CD14-positive monocyte (primary cell): Measurements from ENCODE around the gene FNIP2. TPM values are rescaled to one million over a fixed set of nuclear protein-coding genes. Genes with fewer than 3 reads are reported as not detected.

ENCODE experiments used
- DNase-seq, 3 donors: peaks; one replicate each; pipeline ENCODE4 v3.0.0-alpha.2; 2011 to 2022
- H2AFZ ChIP-seq: 2 replicates; pipeline ENCODE4 v1.6.0; 2012; ENCODE audit warnings: mild to moderate bottlenecking, low read depth, low read length, inconsistent platforms; ENCODE audit not compliant: insufficient read depth, poor library complexity, severe bottlenecking
- H3K27ac ChIP-seq, 2 donors: 1 replicate in 1 of 2; 2 replicates in 1 of 2; pipeline ENCODE4 v1.5.1; 2012 to 2013; ENCODE audit warnings: low read length in 2 of 2, control low read depth in 1 of 2, inconsistent platforms in 1 of 2, low read depth in 1 of 2, mild to moderate bottlenecking in 1 of 2
- H3K27me3 ChIP-seq, 2 donors: one replicate each; pipeline versions ENCODE4 v1.6.0 to v1.6.1; 2011 to 2013; ENCODE audit warnings: low read length in 2 of 2; ENCODE audit not compliant: control insufficient read depth in 2 of 2, insufficient read depth in 2 of 2
- H3K36me3 ChIP-seq, 2 donors: replicated peaks in 1 of 2; 1 replicate in 1 of 2; 2 replicates in 1 of 2; pipeline versions ENCODE4 v1.5.1 to v1.6.1; 2012 to 2013; ENCODE audit warnings: low read length in 2 of 2, control low read depth in 1 of 2, inconsistent platforms in 1 of 2, mild to moderate bottlenecking in 1 of 2; ENCODE audit not compliant: insufficient read depth in 2 of 2, control insufficient read depth in 1 of 2
- H3K4me1 ChIP-seq, 2 donors: 1 replicate in 1 of 2; 2 replicates in 1 of 2; pipeline versions ENCODE4 v1.5.1 to v1.6.1; 2012 to 2013; ENCODE audit warnings: low read length in 2 of 2, control low read depth in 1 of 2, inconsistent platforms in 1 of 2, mild to moderate bottlenecking in 1 of 2, moderate library complexity in 1 of 2; ENCODE audit not compliant: insufficient read depth in 2 of 2, control insufficient read depth in 1 of 2
- H3K4me2 ChIP-seq: replicated peaks from 2 replicates; pipeline ENCODE3; 2012; ENCODE audit warnings: low read length, moderate library complexity, mild to moderate bottlenecking; ENCODE audit not compliant: poor library complexity, severe bottlenecking; ENCODE audit errors: extremely low read depth
- H3K4me3 ChIP-seq, 3 experiments: fragments of 200-600 bp in 1 of 3; sonication (generic) in 1 of 3; replicated peaks in 1 of 3; 1 replicate in 2 of 3; 2 replicates in 1 of 3; pipeline ENCODE4 v1.5.1; 2011 to 2013; ENCODE audit warnings: low read length in 3 of 3, mild to moderate bottlenecking in 3 of 3, control low read depth in 2 of 3, low read depth in 2 of 3, inconsistent platforms in 1 of 3, moderate library complexity in 1 of 3
- H3K79me2 ChIP-seq: 2 replicates; pipeline ENCODE4 v1.6.0; 2012; ENCODE audit warnings: mild to moderate bottlenecking, control low read depth, inconsistent platforms, low read length, moderate library complexity; ENCODE audit not compliant: insufficient read depth
- H3K9ac ChIP-seq: 2 replicates; pipeline ENCODE4 v1.6.0; 2017; ENCODE audit warnings: low read length, mild to moderate bottlenecking; ENCODE audit not compliant: insufficient read depth, poor library complexity, severe bottlenecking
- H3K9me3 ChIP-seq, 2 donors: replicated peaks in 1 of 2; 1 replicate in 1 of 2; 2 replicates in 1 of 2; pipeline versions ENCODE4 v1.5.1 to v1.6.1; 2012 to 2013; ENCODE audit warnings: low read length in 2 of 2, control low read depth in 1 of 2; ENCODE audit not compliant: control insufficient read depth in 1 of 2, insufficient read depth in 1 of 2
- H4K20me1 ChIP-seq: 2 replicates; pipeline ENCODE4 v1.6.0; 2012; ENCODE audit warnings: mild to moderate bottlenecking, low read length, control low read depth, moderate library complexity; ENCODE audit not compliant: insufficient read depth
- H3K27ac Mint-ChIP-seq, 7 donors: one replicate each; pipeline ENCODE4 v1.8.0; 2020; ENCODE audit warnings: mild to moderate bottlenecking in 7 of 7, mixed read lengths in 7 of 7, moderate library complexity in 6 of 7, inconsistent platforms in 2 of 7
- H3K27me3 Mint-ChIP-seq, 3 donors: one replicate each; pipeline ENCODE4 v1.8.0; 2021 to 2022; ENCODE audit warnings: low read depth in 3 of 3, mild to moderate bottlenecking in 3 of 3, mixed read lengths in 3 of 3, moderate library complexity in 3 of 3, inconsistent platforms in 1 of 3
- H3K36me3 Mint-ChIP-seq, 2 donors: one replicate each; pipeline ENCODE4 v1.8.0; 2020; ENCODE audit warnings: mixed read lengths in 2 of 2, inconsistent platforms in 1 of 2, mild to moderate bottlenecking in 1 of 2
- H3K4me1 Mint-ChIP-seq: one replicate; pipeline ENCODE4 v1.8.0; 2020; ENCODE audit warnings: mild to moderate bottlenecking, mixed read lengths
- H3K4me3 Mint-ChIP-seq, 2 donors: one replicate each; pipeline ENCODE4 v1.8.0; 2020; ENCODE audit warnings: mild to moderate bottlenecking in 2 of 2, mixed read lengths in 2 of 2, moderate library complexity in 1 of 2
- H3K9me3 Mint-ChIP-seq, 7 donors: one replicate each; pipeline ENCODE4 v1.8.0; 2020 to 2022; ENCODE audit warnings: mixed read lengths in 7 of 7, mild to moderate bottlenecking in 6 of 7, moderate library complexity in 6 of 7, inconsistent platforms in 2 of 7
- WGBS: methylation state at CpG from one replicate; pipeline ENCODE4 v1.1.5; 2013; ENCODE audit warnings: missing lambda C conversion rate; ENCODE audit not compliant: insufficient coverage; 5-methylcytosine and 5-hydroxymethylcytosine counted together
- intact Hi-C, 2 donors: fragments of 100-400 bp; cut with micrococcal nuclease; formaldehyde crosslinking; loops; one replicate each; pipeline versions ENCODE4 v1.15.0 to v1.15.1; 2023
- polyA plus RNA-seq, 3 donors: library from polyadenylated mRNA; depleted of rRNA in 1 of 3; unstranded in 2 of 3; stranded (reverse) in 1 of 3; fragments of 300-500 nt in 2 of 3; fragments of >200 nt in 1 of 3; fragmentation: Illumina TruSeq in 2 of 3; gene quantifications; 1 replicate in 2 of 3; 2 replicates in 1 of 3; pipeline ENCODE4 v1.2.3, GENCODE V29; 2012 to 2021
- TF ChIP-seq, protein P1 (sequence below): fragments of 200-600 bp; IDR thresholded peaks from one replicate; pipeline ENCODE4 v1.8.0; 2022; ENCODE audit warnings: antibody characterized with exemption, mild to moderate bottlenecking

The FNIP2 gene
- polyA plus RNA-seq, 3 donors: 3.5 to 7.7 (median 5.7) TPM

DNA sequence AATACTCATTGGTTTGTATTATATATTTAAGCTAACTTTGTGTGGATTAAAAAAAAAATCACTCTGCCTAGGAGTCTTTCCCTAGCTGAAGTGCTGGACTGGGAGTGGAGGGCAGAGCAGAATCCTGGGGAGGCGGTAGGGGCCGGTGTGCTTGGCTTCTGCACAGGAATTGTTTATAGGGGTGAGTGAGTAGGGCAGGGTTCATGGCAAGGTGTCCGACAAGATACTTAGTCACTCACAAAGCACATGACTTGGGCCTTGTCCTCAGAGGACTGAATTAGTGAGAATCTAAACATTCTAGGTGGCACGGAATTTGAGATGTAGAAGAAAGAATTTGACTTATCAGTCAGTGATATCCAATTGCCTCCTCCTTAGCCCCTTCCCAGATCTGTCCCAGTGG lies 32.2 kb downstream of the FNIP2 start:
- H3K27me3 Mint-ChIP-seq: no peaks in the 10 kb centered on the region
- peak overlapping the region in 1 of 7 donors; percentile 20 for H3K27ac Mint-ChIP-seq
- WGBS: 100% methylated on average over 2 of the region's 4 CpGs
- Histone ChIP-seq H4K20me1 (peaks cover 15% of the 10 kb centered on the region), H3K27ac (no peak overlapping the region), H3K79me2 (peaks cover 87% of the 10 kb centered on the region), H3K4me3 (no peak overlapping the region), H3K9me3 (no peaks in the 10 kb centered on the region), H3K9ac (no peak overlapping the region), H3K36me3 (no peaks in the 10 kb centered on the region), H2AFZ (no peak overlapping the region), H3K4me2 (no peak overlapping the region), H3K27me3 (no peaks in the 10 kb centered on the region), H3K4me1 (peaks cover 15 to 28% of the 10 kb centered on the region in 2 donors)
- peaks cover 36% of the 10 kb centered on the region for H3K4me1 Mint-ChIP-seq
- intact Hi-C loops: loop anchor here in 1 of 2 donors (10.0 kb wide), 1 partner anchor 54 kb away; no protein-coding TSS in a partner anchor
- TF ChIP-seq, protein P1, sequence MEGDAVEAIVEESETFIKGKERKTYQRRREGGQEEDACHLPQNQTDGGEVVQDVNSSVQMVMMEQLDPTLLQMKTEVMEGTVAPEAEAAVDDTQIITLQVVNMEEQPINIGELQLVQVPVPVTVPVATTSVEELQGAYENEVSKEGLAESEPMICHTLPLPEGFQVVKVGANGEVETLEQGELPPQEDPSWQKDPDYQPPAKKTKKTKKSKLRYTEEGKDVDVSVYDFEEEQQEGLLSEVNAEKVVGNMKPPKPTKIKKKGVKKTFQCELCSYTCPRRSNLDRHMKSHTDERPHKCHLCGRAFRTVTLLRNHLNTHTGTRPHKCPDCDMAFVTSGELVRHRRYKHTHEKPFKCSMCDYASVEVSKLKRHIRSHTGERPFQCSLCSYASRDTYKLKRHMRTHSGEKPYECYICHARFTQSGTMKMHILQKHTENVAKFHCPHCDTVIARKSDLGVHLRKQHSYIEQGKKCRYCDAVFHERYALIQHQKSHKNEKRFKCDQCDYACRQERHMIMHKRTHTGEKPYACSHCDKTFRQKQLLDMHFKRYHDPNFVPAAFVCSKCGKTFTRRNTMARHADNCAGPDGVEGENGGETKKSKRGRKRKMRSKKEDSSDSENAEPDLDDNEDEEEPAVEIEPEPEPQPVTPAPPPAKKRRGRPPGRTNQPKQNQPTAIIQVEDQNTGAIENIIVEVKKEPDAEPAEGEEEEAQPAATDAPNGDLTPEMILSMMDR: no peak
- no peaks in the 10 kb centered on the region for H3K9me3 Mint-ChIP-seq
- no peak overlapping the region for H3K4me3 Mint-ChIP-seq
- DNase-seq: no peak
- peaks cover 3 to 4% of the 10 kb centered on the region in 2 donors for H3K36me3 Mint-ChIP-seq

DNA sequence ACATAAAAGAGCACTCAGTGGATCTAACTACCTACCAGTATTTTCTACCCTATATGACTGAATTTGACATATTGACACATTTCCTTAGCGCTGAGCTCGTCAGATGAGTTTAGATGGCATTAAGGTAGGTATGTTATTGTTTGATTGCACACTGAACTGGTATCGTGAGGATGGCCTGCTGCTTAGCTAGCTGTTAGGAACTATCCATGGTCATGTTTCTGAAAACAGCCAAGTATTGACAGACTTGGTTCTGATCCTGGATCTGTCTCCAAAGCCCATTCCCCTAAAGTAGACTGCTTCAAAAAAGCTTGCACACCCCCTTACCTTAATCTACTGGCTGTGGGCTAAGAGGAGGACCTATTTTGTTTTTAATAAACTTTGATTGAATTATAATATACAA lies 32.9 kb downstream of the FNIP2 start:
- Mint-ChIP-seq H3K27ac (peak overlapping the region in 1 of 7 donors; percentile 20), H3K36me3 (peaks cover 3 to 4% of the 10 kb centered on the region in 2 donors), H3K4me3 (no peak overlapping the region), H3K4me1 (peaks cover 36% of the 10 kb centered on the region), H3K9me3 (no peaks in the 10 kb centered on the region), H3K27me3 (no peaks in the 10 kb centered on the region)
- H3K4me1 ChIP-seq: peaks cover 21 to 28% of the 10 kb centered on the region in 2 donors
- 86% methylated on average over 3 of the region's 3 CpGs for WGBS
- no peak overlapping the region for H3K4me3 ChIP-seq
- intact Hi-C loops: loop anchor here in 1 of 2 donors (10.0 kb wide), 1 partner anchor 53 kb away; no protein-coding TSS in a partner anchor
- no peak overlapping the region for H3K9ac ChIP-seq
- TF ChIP-seq, protein P1: no peak
- no peak overlapping the region for H2AFZ ChIP-seq
- no peaks in the 10 kb centered on the region for H3K9me3 ChIP-seq
- H4K20me1 ChIP-seq: peaks cover 12% of the 10 kb centered on the region
- H3K79me2 ChIP-seq: peaks cover 87% of the 10 kb centered on the region
- DNase-seq: no peak
- H3K27me3 ChIP-seq: no peaks in the 10 kb centered on the region
- no peak overlapping the region for H3K4me2 ChIP-seq
- H3K27ac ChIP-seq: no peak overlapping the region
- no peaks in the 10 kb centered on the region for H3K36me3 ChIP-seq
